ENCODE results near the gene ELMO1. TPM values are rescaled to one million over a fixed set of nuclear protein-coding genes. Genes with fewer than 3 reads are reported as not detected.

ELMO1 gene
- polyA plus RNA-seq, 2 of the 4 experiments (the other 2 are of a cell fraction) = 2.3 to 6.1 TPM

DNA sequence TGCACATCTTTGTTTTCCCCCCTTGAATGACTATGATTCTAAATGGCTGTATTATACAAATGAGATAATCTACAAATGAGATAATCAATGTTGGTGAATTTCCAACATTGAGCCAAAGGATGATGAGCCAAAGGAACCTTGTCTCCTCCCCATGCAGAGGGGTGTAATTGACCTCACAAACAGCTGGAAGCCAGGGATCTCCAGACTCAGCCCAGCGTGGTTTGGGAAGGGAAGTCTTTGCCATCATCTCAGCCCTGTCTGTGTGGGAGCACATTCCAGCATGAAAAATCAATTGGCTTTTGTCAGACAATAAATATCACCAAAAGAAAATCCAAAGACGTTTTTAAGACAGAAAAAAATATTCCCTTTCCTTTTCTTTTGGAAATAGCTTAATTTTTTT lies 452.9 kb downstream of the ELMO1 start:
- Histone ChIP-seq H3K4me3 (no peak overlapping the region), H3K27ac (no peak overlapping the region), H3K9me3 (no peaks in the 10 kb centered on the region), H3K4me1 (no peaks in the 10 kb centered on the region; the same call in 2 of the 3 replicates), H3K4me2 (no peak overlapping the region)
- 25% methylated on average over 2 of the region's 2 CpGs for WGBS (ENCODE audit: missing lambda C conversion rate)
- ATAC-seq (no peak), DNase-seq (ENCODE audit: low read depth in 1 of 2, low spot score in 1 of 2) (no peak), FAIRE-seq (no peak)
- ChIA-PET POLR2A (no interaction called here), CTCF (interaction anchor here (0.6 to 4.3 kb wide), 6 partner anchors 8 to 509 kb away, joined by 3 to 26 read pairs (median 4); no protein-coding TSS in a partner anchor)
- TF ChIP-seq NPAS2 (CRISPR knock-in tag; IDR thresholded peaks at IDR 0.05; ENCODE audit: borderline replicate concordance) (no peak), HOXA7 (CRISPR knock-in tag; IDR thresholded peaks at IDR 0.05) (no peak), POLR2AphosphoS2 (conservative IDR thresholded peaks at IDR 0.05; ENCODE audit: low read length) (no peak), FOSL2 (IDR thresholded peaks at IDR 0.05) (no peak), FOSL2 (CRISPR knock-in tag; IDR thresholded peaks at IDR 0.05) (no peak), RFX5 (IDR thresholded peaks at IDR 0.05) (no peak), JUNB (IDR thresholded peaks at IDR 0.05) (no peak), TP53 (CRISPR knock-in tag; IDR thresholded peaks at IDR 0.05) (no peak), MAZ (IDR thresholded peaks at IDR 0.05; ENCODE audit: borderline replicate concordance, low read depth, low read length) (no peak), ZFP36 (IDR thresholded peaks at IDR 0.05; ENCODE audit: borderline replicate concordance, partially characterized antibody) (no peak), RNF2 (IDR thresholded peaks at IDR 0.05; ENCODE audit: borderline replicate concordance, low read depth) (no peak), RCOR1 (IDR thresholded peaks at IDR 0.05; ENCODE audit: low read depth, low read length) (no peak), JUN (IDR thresholded peaks at IDR 0.05) (no peak), HOXB13 (CRISPR knock-in tag; IDR thresholded peaks at IDR 0.05; ENCODE audit: low read depth) (no peak), EP300 (IDR thresholded peaks at IDR 0.05) (no peak)
- TF ChIP-seq, protein P1, sequence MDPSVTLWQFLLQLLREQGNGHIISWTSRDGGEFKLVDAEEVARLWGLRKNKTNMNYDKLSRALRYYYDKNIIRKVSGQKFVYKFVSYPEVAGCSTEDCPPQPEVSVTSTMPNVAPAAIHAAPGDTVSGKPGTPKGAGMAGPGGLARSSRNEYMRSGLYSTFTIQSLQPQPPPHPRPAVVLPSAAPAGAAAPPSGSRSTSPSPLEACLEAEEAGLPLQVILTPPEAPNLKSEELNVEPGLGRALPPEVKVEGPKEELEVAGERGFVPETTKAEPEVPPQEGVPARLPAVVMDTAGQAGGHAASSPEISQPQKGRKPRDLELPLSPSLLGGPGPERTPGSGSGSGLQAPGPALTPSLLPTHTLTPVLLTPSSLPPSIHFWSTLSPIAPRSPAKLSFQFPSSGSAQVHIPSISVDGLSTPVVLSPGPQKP (IDR thresholded peaks at IDR 0.05; ENCODE audit: low read depth, low read length) = no peak
- TF ChIP-seq, protein P2, sequence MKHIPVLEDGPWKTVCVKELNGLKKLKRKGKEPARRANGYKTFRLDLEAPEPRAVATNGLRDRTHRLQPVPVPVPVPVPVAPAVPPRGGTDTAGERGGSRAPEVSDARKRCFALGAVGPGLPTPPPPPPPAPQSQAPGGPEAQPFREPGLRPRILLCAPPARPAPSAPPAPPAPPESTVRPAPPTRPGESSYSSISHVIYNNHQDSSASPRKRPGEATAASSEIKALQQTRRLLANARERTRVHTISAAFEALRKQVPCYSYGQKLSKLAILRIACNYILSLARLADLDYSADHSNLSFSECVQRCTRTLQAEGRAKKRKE (CRISPR knock-in tag; IDR thresholded peaks at IDR 0.05; ENCODE audit: low read depth) = no peak

DNA sequence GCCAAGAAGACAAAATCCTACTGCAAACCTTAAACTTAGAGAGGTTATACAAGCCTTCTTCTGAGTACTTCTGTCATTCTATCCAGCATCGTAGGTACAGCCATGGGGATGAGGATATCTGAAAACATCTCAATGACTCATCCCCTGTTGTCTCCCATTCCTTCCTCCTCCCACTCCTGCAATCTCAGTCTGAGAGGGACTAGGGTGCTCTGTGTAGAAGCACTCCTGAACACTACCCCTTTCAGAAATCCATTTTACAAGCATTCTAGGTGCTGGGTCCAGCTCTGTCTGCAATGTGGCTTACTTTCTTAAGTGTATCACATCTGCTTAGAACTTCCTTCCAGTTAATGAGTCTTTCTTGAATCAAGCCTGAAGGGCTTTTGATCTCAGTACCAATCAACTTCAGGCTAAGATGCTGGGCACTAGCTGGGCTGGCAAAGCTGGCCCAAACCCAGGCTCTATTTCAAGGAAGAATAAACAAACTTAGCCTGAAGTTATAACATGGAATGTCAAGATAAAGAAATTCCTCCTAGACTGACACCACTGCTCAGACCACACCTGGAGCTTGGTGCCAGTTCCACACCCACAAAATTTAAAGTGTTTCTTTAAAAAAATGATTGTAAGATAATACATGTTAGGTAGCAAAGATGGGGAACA lies 454.1 kb downstream of the ELMO1 start:
- FAIRE-seq = no peak
- Histone ChIP-seq H3K4me1 (no peaks in the 10 kb centered on the region; the same call in 2 of the 3 replicates), H3K27ac (no peak overlapping the region), H3K9me3 (no peaks in the 10 kb centered on the region), H3K4me3 (no peak overlapping the region), H3K4me2 (no peak overlapping the region)
- CTCF ChIA-PET = interaction anchor here (0.9 to 4.3 kb wide), 4 partner anchors 8 to 187 kb away, joined by 3 to 26 read pairs (median 5); no protein-coding TSS in a partner anchor
- POLR2A ChIA-PET = no interaction called here
- WGBS (ENCODE audit: missing lambda C conversion rate) = 20% methylated on average over 1 of the region's 1 CpG
- TF ChIP-seq TP53 (CRISPR knock-in tag; IDR thresholded peaks at IDR 0.05) = no peak
- TF ChIP-seq CEBPB (IDR thresholded peaks at IDR 0.05) = no peak
- TF ChIP-seq HDAC2 (IDR thresholded peaks at IDR 0.05) = no peak
- no peak for TF ChIP-seq SREBF2 (IDR thresholded peaks at IDR 0.05)
- TF ChIP-seq, protein P3, sequence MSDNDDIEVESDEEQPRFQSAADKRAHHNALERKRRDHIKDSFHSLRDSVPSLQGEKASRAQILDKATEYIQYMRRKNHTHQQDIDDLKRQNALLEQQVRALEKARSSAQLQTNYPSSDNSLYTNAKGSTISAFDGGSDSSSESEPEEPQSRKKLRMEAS (IDR thresholded peaks at IDR 0.05) = no peak
- TF ChIP-seq FOXS1 (CRISPR knock-in tag; IDR thresholded peaks at IDR 0.05) = no peak
- no peak for TF ChIP-seq RFX5 (IDR thresholded peaks at IDR 0.05)
- TF ChIP-seq, protein P4, sequence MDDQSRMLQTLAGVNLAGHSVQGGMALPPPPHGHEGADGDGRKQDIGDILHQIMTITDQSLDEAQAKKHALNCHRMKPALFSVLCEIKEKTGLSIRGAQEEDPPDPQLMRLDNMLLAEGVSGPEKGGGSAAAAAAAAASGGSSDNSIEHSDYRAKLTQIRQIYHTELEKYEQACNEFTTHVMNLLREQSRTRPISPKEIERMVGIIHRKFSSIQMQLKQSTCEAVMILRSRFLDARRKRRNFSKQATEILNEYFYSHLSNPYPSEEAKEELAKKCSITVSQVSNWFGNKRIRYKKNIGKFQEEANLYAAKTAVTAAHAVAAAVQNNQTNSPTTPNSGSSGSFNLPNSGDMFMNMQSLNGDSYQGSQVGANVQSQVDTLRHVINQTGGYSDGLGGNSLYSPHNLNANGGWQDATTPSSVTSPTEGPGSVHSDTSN (IDR thresholded peaks at IDR 0.05) = no peak
- TF ChIP-seq CHD4 (IDR thresholded peaks at IDR 0.05; ENCODE audit: borderline replicate concordance) = no peak
- no peak for TF ChIP-seq ZNF302 (CRISPR knock-in tag; IDR thresholded peaks at IDR 0.05)
- TF ChIP-seq TFCP2L1 (CRISPR knock-in tag; IDR thresholded peaks at IDR 0.05) = no peak
- TF ChIP-seq JUNB (IDR thresholded peaks at IDR 0.05) = no peak
- no peak for TF ChIP-seq EHF (CRISPR knock-in tag; IDR thresholded peaks at IDR 0.05)
- no peak for TF ChIP-seq HOXB5 (CRISPR knock-in tag; IDR thresholded peaks at IDR 0.05)
- no peak for DNase-seq (ENCODE audit: low read depth in 1 of 2, low spot score in 1 of 2)
- peak; percentile 40 to 50; a peak in 1 of 6 replicates for ATAC-seq

Data from A549 (cell line).